ENCODE results near the gene TNS2.

- TF ChIP-seq POLR2AphosphoS5 (IDR thresholded peaks at IDR 0.05; ENCODE audit: low read depth, low read length) (no peak), SIN3A (IDR thresholded peaks at IDR 0.05; ENCODE audit: borderline replicate concordance, insufficient read depth, low read length) (no peak), TAF1 (IDR thresholded peaks at IDR 0.05; ENCODE audit: borderline replicate concordance, insufficient read depth, low read length) (no peak), FOXP2 (optimal IDR thresholded peaks at IDR 0.05; ENCODE audit: borderline replicate concordance, extremely low read depth, extremely low read length, insufficient read depth) (no peak)
- TF ChIP-seq, protein P1, sequence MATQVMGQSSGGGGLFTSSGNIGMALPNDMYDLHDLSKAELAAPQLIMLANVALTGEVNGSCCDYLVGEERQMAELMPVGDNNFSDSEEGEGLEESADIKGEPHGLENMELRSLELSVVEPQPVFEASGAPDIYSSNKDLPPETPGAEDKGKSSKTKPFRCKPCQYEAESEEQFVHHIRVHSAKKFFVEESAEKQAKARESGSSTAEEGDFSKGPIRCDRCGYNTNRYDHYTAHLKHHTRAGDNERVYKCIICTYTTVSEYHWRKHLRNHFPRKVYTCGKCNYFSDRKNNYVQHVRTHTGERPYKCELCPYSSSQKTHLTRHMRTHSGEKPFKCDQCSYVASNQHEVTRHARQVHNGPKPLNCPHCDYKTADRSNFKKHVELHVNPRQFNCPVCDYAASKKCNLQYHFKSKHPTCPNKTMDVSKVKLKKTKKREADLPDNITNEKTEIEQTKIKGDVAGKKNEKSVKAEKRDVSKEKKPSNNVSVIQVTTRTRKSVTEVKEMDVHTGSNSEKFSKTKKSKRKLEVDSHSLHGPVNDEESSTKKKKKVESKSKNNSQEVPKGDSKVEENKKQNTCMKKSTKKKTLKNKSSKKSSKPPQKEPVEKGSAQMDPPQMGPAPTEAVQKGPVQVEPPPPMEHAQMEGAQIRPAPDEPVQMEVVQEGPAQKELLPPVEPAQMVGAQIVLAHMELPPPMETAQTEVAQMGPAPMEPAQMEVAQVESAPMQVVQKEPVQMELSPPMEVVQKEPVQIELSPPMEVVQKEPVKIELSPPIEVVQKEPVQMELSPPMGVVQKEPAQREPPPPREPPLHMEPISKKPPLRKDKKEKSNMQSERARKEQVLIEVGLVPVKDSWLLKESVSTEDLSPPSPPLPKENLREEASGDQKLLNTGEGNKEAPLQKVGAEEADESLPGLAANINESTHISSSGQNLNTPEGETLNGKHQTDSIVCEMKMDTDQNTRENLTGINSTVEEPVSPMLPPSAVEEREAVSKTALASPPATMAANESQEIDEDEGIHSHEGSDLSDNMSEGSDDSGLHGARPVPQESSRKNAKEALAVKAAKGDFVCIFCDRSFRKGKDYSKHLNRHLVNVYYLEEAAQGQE (IDR thresholded peaks at IDR 0.05; ENCODE audit: insufficient read depth in 1 of 2, low read depth in 2 of 2, low read length in 2 of 2): no peak
Measured at GRCh38 chr12:53012928-53013327, 36.9 kb upstream of the TNS2 start.

Data from PFSK-1 (cell line).